K562 (cell line): ENCODE data around the gene ATP1A3. TPM values are rescaled to one million over a fixed set of nuclear protein-coding genes. Genes with fewer than 3 reads are reported as not detected.

Experiments
- ATAC-seq: fragments of 200-7000 bp; cut with Tn5 transposase; 3 replicates; pipeline ENCODE4 v1.9.1; 2020; ENCODE audit warnings: moderate library complexity
- BruUV-seq: library from RNA; stranded (reverse); fragments of 400-500 nt; replicated peaks from 2 replicates; lab custom pipeline; 2021; lab: Mats Ljungman, UMichigan
- CTCF ChIA-PET: fragments of 300-600 bp; formaldehyde crosslinking; extraction: SDS; loops from one replicate; lab custom pipeline; 2021; ENCODE audit warnings: low intra/inter-chr PET ratio; lab: Yijun Ruan, JAX
- POLR2A ChIA-PET: fragments of 300-600, 350-650 bp; sonication (Branson Sonifier 250); formaldehyde crosslinking; extraction: SDS; loops from one replicate; lab custom pipeline; 2021; ENCODE audit warnings: antibody characterized with exemption, inconsistent platforms; lab: Yijun Ruan, JAX
- DNase-seq, 4 experiments: peaks; one replicate each; pipeline versions ENCODE4 v3.0.0 to v3.0.0-alpha.2; 2011 to 2018; ENCODE audit warnings: low spot score in 3 of 4, mixed read lengths in 3 of 4; ENCODE audit errors: extremely low read depth in 1 of 4
- FAIRE-seq: peaks from 2 replicates; lab custom pipeline; 2011; peaks lifted over from hg19 to GRCh38; lab: Jason Lieb, UNC
- H2AFZ ChIP-seq: 2 replicates; pipeline ENCODE4 v1.6.0; 2011; ENCODE audit warnings: low read depth, low read length, control low read depth, inconsistent platforms
- H3K27ac ChIP-seq: fragments of 200-600 bp; 3 replicates; pipeline ENCODE4 v1.8.0; 2011; ENCODE audit warnings: low read depth, mild to moderate bottlenecking, control low read depth, inconsistent platforms, low read length, moderate library complexity, mixed read lengths; ENCODE audit errors: extremely low read depth
- H3K27me3 ChIP-seq, 2 experiments: fragments of 300-600 bp in 1 of 2; 2 replicates in 1 of 2; 3 replicates in 1 of 2; pipeline versions ENCODE4 v1.6.0 to v1.8.0; 2011; ENCODE audit warnings: inconsistent platforms in 2 of 2, low read length in 2 of 2, mild to moderate bottlenecking in 1 of 2, mixed read lengths in 1 of 2, moderate library complexity in 1 of 2; ENCODE audit not compliant: control insufficient read depth in 2 of 2, insufficient read depth in 2 of 2
- H3K36me3 ChIP-seq: fragments of 300-600 bp; 3 replicates; pipeline ENCODE4 v1.8.0; 2011; ENCODE audit warnings: mild to moderate bottlenecking, low read length, inconsistent platforms; ENCODE audit not compliant: control insufficient read depth, insufficient read depth
- H3K4me1 ChIP-seq, 2 experiments: fragments of 200-600 bp in 1 of 2; replicated peaks in 1 of 2; 2 replicates in 1 of 2; 3 replicates in 1 of 2; pipeline versions ENCODE4 v1.5.1 to v1.8.0; 2011; ENCODE audit warnings: inconsistent platforms in 2 of 2, low read length in 2 of 2, mild to moderate bottlenecking in 1 of 2, mixed read lengths in 1 of 2, moderate library complexity in 1 of 2; ENCODE audit not compliant: control insufficient read depth in 2 of 2, insufficient read depth in 2 of 2
- H3K4me2 ChIP-seq: 2 replicates; pipeline ENCODE4 v1.6.1; 2011; ENCODE audit warnings: low read length, control low read depth, inconsistent platforms, mixed read lengths; ENCODE audit not compliant: insufficient read depth
- H3K4me3 ChIP-seq: fragments of 200-600 bp; sonication (generic), shearing (Covaris generic); 2 replicates; pipeline ENCODE4 v1.5.1; 2016; ENCODE audit warnings: control low read depth, inconsistent platforms
- H3K79me2 ChIP-seq: fragments of 200-600 bp; 3 replicates; pipeline ENCODE4 v1.8.0; 2011; ENCODE audit warnings: low read length, inconsistent platforms; ENCODE audit not compliant: control insufficient read depth, insufficient read depth
- H3K9ac ChIP-seq, 2 experiments: 2 replicates each; pipeline versions ENCODE4 v1.6.0 to v1.6.1; 2011; ENCODE audit warnings: low read depth in 2 of 2, low read length in 2 of 2, control low read depth in 1 of 2, inconsistent platforms in 1 of 2, mild to moderate bottlenecking in 1 of 2, mixed read lengths in 1 of 2; ENCODE audit not compliant: insufficient read depth in 1 of 2
- H3K9me1 ChIP-seq: one replicate; pipeline ENCODE4 v1.6.0; 2011; ENCODE audit warnings: inconsistent platforms, mild to moderate bottlenecking, low read length, moderate library complexity; ENCODE audit not compliant: control insufficient read depth, insufficient read depth
- H3K9me3 ChIP-seq: replicated peaks from 2 replicates; pipeline ENCODE4 v1.5.1; 2011; ENCODE audit warnings: low read depth, low read length, inconsistent platforms; ENCODE audit not compliant: control insufficient read depth, insufficient read depth
- H4K20me1 ChIP-seq: replicated peaks from 2 replicates; pipeline ENCODE4 v1.6.1; 2011; ENCODE audit warnings: low read length, inconsistent platforms, mixed read lengths; ENCODE audit not compliant: control insufficient read depth, insufficient read depth
- CBX5 ChIP-seq: IDR thresholded peaks from 2 replicates; pipeline ENCODE4 v1.6.1; 2014; ENCODE audit warnings: low read depth, borderline replicate concordance
- E2F1 ChIP-seq: sonication (generic); formaldehyde crosslinking; IDR thresholded peaks from 2 replicates; pipeline ENCODE4 v1.8.1; 2023; ENCODE audit warnings: mild to moderate bottlenecking, missing genetic modification reagents, moderate library complexity
- MGA ChIP-seq: fragments of 450-650 bp; IDR thresholded peaks from 2 replicates; pipeline ENCODE4 v1.6.1; 2016; ENCODE audit warnings: mild to moderate bottlenecking, moderate library complexity
- PRPF4 ChIP-seq: fragments of 200-400 bp; formaldehyde crosslinking; IDR thresholded peaks from one replicate; pipeline ENCODE4 v1.6.1; 2017; ENCODE audit warnings: low read length, low read depth, mild to moderate bottlenecking; ENCODE audit not compliant: insufficient read depth, poor library complexity, severe bottlenecking
- ZNF445 ChIP-seq: fragments of 250-450 bp; sonication (Bioruptor Pico); IDR thresholded peaks from 2 replicates; pipeline ENCODE4 v1.4.0; 2020; ENCODE audit warnings: low read depth, mild to moderate bottlenecking, moderate library complexity
- WGBS: fragments of 100-300 bp; shearing (Covaris generic); methylation state at CpG from one replicate; pipeline ENCODE4 v1.1.6; 2016; ENCODE audit warnings: low coverage, mixed read lengths; ENCODE audit not compliant: insufficient coverage; ENCODE audit errors: missing lambda C conversion rate; 5-methylcytosine and 5-hydroxymethylcytosine counted together
- in situ Hi-C: fragments of 300-500 bp; cut with MboI; formaldehyde crosslinking; loops from 4 replicates; pipeline ENCODE4 v1.15.0; 2018; ENCODE audit warnings: inconsistent platforms, mixed read lengths
- intact Hi-C: fragments of 100-400 bp; cut with micrococcal nuclease; formaldehyde crosslinking; loops from 2 replicates; pipeline ENCODE4 v1.14.2; 2022
- polyA plus RNA-seq, 8 experiments: library from polyadenylated mRNA; depleted of rRNA in 4 of 8; stranded (reverse) in 5 of 8; unstranded in 3 of 8; fragments of >200 nt; fragmentation: Nextera tagmentation in 2 of 8; fragmentation: Illumina TruSeq in 1 of 8; extraction: Ambion mirVana in 2 of 8; extraction: Trizol in 1 of 8; gene quantifications; 2 replicates each; pipeline versions ENCODE4 v1.2.1 to v1.2.3, GENCODE V29; 2011 to 2014; ENCODE audit warnings: inconsistent platforms in 1 of 8, missing spikeins in 1 of 8
- total RNA-seq, 7 experiments: library from RNA; depleted of rRNA in 6 of 7; stranded (reverse); fragments of >200 nt in 6 of 7; fragmentation: Illumina TruSeq in 2 of 7; extraction: Trizol in 2 of 7; gene quantifications; 2 replicates each; pipeline versions ENCODE4 v1.2.1 to v1.2.3, GENCODE V29; 2011 to 2021; ENCODE audit warnings: low replicate concordance in 1 of 7

The ATP1A3 gene
- total and polyA plus RNA-seq, 9 of the 15 experiments (the other 6 are each of a cell fraction or from before 2014, with no cell fraction given): 0.03 to 1.0 (median 0.17) TPM; not detected in 3

DNA sequence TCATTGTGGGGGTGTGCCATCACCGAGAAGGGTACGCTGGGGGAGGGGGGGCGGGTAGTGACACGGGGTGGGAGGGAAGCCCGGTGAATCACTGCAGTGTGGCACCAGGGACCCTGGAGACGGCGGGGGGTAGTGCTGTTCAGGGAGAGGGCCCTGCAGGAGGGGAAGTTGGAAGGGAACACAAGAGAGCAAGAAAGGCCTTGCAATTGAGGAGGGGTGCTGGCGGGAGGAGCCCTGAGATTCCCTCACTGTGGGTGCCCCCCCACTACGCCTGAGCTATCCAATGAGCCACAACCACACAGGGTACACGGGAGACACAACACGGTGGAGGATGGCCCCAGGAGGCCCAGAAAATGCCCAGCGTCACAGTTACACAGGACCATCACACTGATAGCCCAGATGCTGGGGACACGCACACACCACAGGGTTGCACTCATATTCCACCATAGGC, 516 bp upstream of the ATP1A3 start:
- no peaks in the 10 kb centered on the region for H3K9me1 ChIP-seq
- no peak overlapping the region for H3K9ac ChIP-seq
- no peak for ATAC-seq
- no peak overlapping the region for H3K27ac ChIP-seq
- no peak overlapping the region for H3K4me3 ChIP-seq
- no peak for FAIRE-seq
- H2AFZ ChIP-seq: no peak overlapping the region
- in situ Hi-C loops: no loop called here
- POLR2A ChIA-PET: interaction anchor here (0.6 kb wide), 1 partner anchor 9 kb away, joined by 3 read pairs; no protein-coding TSS in a partner anchor
- H3K9me3 ChIP-seq: no peaks in the 10 kb centered on the region
- H4K20me1 ChIP-seq: peaks cover 8% of the 10 kb centered on the region
- BruUV-seq: no TSS peak
- H3K79me2 ChIP-seq: no peaks in the 10 kb centered on the region
- H3K36me3 ChIP-seq: no peaks in the 10 kb centered on the region
- peaks cover 10 to 54% of the 10 kb centered on the region in 2 experiments; a peak in 4 of 5 replicates for H3K27me3 ChIP-seq
- no peak overlapping the region for H3K4me2 ChIP-seq
- intact Hi-C loops: no loop called here
- H3K4me1 ChIP-seq: peaks cover 0 to 44% of the 10 kb centered on the region in 2 experiments; a peak in 2 of 5 replicates
- CTCF ChIA-PET: no interaction called here
- DNase-seq: no peak
- 2% methylated on average over 6 of the region's 13 CpGs for WGBS
- TF ChIP-seq PRPF4 (no peak), E2F1 (CRISPR knock-in tag) (no peak), MGA (no peak), ZNF445 (no peak), CBX5 (no peak)
